Measurements from ENCODE around the gene PTBP1. TPM values are rescaled to one million over a fixed set of nuclear protein-coding genes. Genes with fewer than 3 reads are reported as not detected.

Gene PTBP1
- total and polyA plus RNA-seq, 2 of the 13 experiments (the other 11 are each of a cell fraction or from before 2014, with no cell fraction given) = 195 to 288 TPM

DNA sequence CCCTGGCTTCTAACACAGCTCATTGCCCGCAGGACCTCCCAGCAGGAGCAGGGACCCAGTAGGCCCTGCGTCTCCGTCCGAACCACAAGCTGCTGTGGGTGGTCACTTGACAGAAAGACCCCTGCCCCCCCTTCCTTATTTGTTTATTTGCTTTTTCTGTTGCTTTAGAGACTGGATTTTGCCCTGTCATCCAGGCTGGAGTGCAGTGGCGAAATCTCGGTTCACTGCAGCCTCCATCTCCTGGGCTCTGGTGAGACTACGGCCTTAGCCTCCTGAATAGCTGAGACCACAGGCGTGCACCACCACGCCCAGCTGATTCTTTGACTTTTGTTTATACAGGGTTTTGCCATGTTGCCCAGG is 7.6 kb upstream of the PTBP1 start (continued):
- TF ChIP-seq, protein P1, sequence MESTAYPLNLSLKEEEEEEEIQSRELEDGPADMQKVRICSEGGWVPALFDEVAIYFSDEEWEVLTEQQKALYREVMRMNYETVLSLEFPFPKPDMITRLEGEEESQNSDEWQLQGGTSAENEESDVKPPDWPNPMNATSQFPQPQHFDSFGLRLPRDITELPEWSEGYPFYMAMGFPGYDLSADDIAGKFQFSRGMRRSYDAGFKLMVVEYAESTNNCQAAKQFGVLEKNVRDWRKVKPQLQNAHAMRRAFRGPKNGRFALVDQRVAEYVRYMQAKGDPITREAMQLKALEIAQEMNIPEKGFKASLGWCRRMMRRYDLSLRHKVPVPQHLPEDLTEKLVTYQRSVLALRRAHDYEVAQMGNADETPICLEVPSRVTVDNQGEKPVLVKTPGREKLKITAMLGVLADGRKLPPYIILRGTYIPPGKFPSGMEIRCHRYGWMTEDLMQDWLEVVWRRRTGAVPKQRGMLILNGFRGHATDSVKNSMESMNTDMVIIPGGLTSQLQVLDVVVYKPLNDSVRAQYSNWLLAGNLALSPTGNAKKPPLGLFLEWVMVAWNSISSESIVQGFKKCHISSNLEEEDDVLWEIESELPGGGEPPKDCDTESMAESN (CRISPR knock-in tag; conservative IDR thresholded peaks at IDR 0.05) = 0 out of 2 replicates have a peak, but pooled peaks have one; percentile 21
- TF ChIP-seq FOXP1 (IDR thresholded peaks at IDR 0.05) (peak; percentile 69; the same call in 1 of the 2 replicates), FOXP1 (CRISPR knock-in tag; IDR thresholded peaks at IDR 0.05) (peak; percentile 91), HDAC1 (CRISPR knock-in tag; IDR thresholded peaks at IDR 0.05) (peak; percentile 59; the same call in 1 of the 2 replicates), CCAR2 (optimal IDR thresholded peaks at IDR 0.05; ENCODE audit: low read depth, low read length) (peak; percentile 5), SOX5 (CRISPR knock-in tag; IDR thresholded peaks at IDR 0.05; ENCODE audit: borderline replicate concordance) (no peak), ZNF629 (CRISPR knock-in tag; conservative IDR thresholded peaks at IDR 0.05) (0 out of 2 replicates have a peak, but pooled peaks have one; percentile 6), ZNF468 (CRISPR knock-in tag; IDR thresholded peaks at IDR 0.05) (0 out of 2 replicates have a peak, but pooled peaks have one; percentile 34), KDM1A (CRISPR knock-in tag; IDR thresholded peaks at IDR 0.05) (peak; percentile 76), SAP130 (CRISPR knock-in tag; IDR thresholded peaks at IDR 0.05; ENCODE audit: low read depth) (peak; percentile 18; the same call in 1 of the 2 replicates), TGIF2 (CRISPR knock-in tag; IDR thresholded peaks at IDR 0.05) (no peak), EP300 (IDR thresholded peaks at IDR 0.05; ENCODE audit: low read depth in 2 of 2, low read length in 2 of 2) (peak in 1 of 2 experiments; percentile 22; a peak in 1 of 4 replicates), EP300 (CRISPR knock-in tag; IDR thresholded peaks at IDR 0.05; ENCODE audit: borderline replicate concordance) (peak; percentile 61)
- TF ChIP-seq, protein P2, sequence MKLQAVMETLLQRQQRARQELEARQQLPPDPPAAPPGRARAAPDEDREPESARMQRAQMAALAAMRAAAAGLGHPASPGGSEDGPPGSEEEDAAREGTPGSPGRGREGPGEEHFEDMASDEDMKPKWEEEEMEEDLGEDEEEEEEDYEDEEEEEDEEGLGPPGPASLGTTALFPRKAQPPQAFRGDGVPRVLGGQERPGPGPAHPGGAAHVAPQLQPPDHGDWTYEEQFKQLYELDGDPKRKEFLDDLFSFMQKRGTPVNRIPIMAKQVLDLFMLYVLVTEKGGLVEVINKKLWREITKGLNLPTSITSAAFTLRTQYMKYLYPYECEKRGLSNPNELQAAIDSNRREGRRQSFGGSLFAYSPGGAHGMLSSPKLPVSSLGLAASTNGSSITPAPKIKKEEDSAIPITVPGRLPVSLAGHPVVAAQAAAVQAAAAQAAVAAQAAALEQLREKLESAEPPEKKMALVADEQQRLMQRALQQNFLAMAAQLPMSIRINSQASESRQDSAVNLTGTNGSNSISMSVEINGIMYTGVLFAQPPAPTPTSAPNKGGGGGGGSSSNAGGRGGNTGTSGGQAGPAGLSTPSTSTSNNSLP (IDR thresholded peaks at IDR 0.05; ENCODE audit: low read depth, low read length) = 0 out of 2 replicates have a peak, but pooled peaks have one; percentile 20
- TF ChIP-seq, protein P3, sequence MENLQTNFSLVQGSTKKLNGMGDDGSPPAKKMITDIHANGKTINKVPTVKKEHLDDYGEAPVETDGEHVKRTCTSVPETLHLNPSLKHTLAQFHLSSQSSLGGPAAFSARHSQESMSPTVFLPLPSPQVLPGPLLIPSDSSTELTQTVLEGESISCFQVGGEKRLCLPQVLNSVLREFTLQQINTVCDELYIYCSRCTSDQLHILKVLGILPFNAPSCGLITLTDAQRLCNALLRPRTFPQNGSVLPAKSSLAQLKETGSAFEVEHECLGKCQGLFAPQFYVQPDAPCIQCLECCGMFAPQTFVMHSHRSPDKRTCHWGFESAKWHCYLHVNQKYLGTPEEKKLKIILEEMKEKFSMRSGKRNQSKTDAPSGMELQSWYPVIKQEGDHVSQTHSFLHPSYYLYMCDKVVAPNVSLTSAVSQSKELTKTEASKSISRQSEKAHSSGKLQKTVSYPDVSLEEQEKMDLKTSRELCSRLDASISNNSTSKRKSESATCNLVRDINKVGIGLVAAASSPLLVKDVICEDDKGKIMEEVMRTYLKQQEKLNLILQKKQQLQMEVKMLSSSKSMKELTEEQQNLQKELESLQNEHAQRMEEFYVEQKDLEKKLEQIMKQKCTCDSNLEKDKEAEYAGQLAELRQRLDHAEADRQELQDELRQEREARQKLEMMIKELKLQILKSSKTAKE (CRISPR knock-in tag; IDR thresholded peaks at IDR 0.05; ENCODE audit: borderline replicate concordance) = 0 out of 2 replicates have a peak, but pooled peaks have one; percentile 19
- TF ChIP-seq, protein P4, sequence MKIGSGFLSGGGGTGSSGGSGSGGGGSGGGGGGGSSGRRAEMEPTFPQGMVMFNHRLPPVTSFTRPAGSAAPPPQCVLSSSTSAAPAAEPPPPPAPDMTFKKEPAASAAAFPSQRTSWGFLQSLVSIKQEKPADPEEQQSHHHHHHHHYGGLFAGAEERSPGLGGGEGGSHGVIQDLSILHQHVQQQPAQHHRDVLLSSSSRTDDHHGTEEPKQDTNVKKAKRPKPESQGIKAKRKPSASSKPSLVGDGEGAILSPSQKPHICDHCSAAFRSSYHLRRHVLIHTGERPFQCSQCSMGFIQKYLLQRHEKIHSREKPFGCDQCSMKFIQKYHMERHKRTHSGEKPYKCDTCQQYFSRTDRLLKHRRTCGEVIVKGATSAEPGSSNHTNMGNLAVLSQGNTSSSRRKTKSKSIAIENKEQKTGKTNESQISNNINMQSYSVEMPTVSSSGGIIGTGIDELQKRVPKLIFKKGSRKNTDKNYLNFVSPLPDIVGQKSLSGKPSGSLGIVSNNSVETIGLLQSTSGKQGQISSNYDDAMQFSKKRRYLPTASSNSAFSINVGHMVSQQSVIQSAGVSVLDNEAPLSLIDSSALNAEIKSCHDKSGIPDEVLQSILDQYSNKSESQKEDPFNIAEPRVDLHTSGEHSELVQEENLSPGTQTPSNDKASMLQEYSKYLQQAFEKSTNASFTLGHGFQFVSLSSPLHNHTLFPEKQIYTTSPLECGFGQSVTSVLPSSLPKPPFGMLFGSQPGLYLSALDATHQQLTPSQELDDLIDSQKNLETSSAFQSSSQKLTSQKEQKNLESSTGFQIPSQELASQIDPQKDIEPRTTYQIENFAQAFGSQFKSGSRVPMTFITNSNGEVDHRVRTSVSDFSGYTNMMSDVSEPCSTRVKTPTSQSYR (CRISPR knock-in tag; IDR thresholded peaks at IDR 0.05; ENCODE audit: borderline replicate concordance) = peak; percentile 51; the same call in 1 of the 2 replicates
- TF ChIP-seq, protein P5, sequence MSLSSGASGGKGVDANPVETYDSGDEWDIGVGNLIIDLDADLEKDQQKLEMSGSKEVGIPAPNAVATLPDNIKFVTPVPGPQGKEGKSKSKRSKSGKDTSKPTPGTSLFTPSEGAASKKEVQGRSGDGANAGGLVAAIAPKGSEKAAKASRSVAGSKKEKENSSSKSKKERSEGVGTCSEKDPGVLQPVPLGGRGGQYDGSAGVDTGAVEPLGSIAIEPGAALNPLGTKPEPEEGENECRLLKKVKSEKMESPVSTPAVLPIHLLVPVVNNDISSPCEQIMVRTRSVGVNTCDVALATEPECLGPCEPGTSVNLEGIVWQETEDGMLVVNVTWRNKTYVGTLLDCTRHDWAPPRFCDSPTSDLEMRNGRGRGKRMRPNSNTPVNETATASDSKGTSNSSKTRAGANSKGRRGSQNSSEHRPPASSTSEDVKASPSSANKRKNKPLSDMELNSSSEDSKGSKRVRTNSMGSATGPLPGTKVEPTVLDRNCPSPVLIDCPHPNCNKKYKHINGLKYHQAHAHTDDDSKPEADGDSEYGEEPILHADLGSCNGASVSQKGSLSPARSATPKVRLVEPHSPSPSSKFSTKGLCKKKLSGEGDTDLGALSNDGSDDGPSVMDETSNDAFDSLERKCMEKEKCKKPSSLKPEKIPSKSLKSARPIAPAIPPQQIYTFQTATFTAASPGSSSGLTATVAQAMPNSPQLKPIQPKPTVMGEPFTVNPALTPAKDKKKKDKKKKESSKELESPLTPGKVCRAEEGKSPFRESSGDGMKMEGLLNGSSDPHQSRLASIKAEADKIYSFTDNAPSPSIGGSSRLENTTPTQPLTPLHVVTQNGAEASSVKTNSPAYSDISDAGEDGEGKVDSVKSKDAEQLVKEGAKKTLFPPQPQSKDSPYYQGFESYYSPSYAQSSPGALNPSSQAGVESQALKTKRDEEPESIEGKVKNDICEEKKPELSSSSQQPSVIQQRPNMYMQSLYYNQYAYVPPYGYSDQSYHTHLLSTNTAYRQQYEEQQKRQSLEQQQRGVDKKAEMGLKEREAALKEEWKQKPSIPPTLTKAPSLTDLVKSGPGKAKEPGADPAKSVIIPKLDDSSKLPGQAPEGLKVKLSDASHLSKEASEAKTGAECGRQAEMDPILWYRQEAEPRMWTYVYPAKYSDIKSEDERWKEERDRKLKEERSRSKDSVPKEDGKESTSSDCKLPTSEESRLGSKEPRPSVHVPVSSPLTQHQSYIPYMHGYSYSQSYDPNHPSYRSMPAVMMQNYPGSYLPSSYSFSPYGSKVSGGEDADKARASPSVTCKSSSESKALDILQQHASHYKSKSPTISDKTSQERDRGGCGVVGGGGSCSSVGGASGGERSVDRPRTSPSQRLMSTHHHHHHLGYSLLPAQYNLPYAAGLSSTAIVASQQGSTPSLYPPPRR (CRISPR knock-in tag; IDR thresholded peaks at IDR 0.05; ENCODE audit: borderline replicate concordance) = 0 out of 2 replicates have a peak, but pooled peaks have one; percentile 22
